H7 (cell line): ENCODE measurements around the gene PAX5. TPM values are rescaled to one million over a fixed set of nuclear protein-coding genes. Genes with fewer than 3 reads are reported as not detected.
A peak's percentile ranks its signal among the peaks of the same experiment; 100 is the strongest.

Experiments
- DNase-seq: peaks from one replicate; pipeline ENCODE4 v3.0.0; 2012
- H3K27me3 ChIP-seq: 2 replicates; pipeline ENCODE4 v1.6.0; 2011; ENCODE audit warnings: mild to moderate bottlenecking, low read length; ENCODE audit not compliant: control insufficient read depth, insufficient read depth
- H3K36me3 ChIP-seq: replicated peaks from 2 replicates; pipeline ENCODE4 v1.5.1; 2011; ENCODE audit warnings: low read length; ENCODE audit not compliant: control insufficient read depth, insufficient read depth
- H3K4me3 ChIP-seq: 2 replicates; pipeline ENCODE4 v1.5.1; 2011; ENCODE audit warnings: low read depth, mild to moderate bottlenecking, control low read depth, low read length, moderate library complexity; ENCODE audit not compliant: insufficient read depth
- total RNA-seq: library from RNA; depleted of rRNA; stranded (reverse); fragments of >200 nt; shearing (Covaris generic); gene quantifications from 2 replicates; pipeline ENCODE4 v1.2.3, GENCODE V29; 2014

The PAX5 gene
- total RNA-seq, 1 experiment from 2014 or later, result 1.7 TPM

DNA sequence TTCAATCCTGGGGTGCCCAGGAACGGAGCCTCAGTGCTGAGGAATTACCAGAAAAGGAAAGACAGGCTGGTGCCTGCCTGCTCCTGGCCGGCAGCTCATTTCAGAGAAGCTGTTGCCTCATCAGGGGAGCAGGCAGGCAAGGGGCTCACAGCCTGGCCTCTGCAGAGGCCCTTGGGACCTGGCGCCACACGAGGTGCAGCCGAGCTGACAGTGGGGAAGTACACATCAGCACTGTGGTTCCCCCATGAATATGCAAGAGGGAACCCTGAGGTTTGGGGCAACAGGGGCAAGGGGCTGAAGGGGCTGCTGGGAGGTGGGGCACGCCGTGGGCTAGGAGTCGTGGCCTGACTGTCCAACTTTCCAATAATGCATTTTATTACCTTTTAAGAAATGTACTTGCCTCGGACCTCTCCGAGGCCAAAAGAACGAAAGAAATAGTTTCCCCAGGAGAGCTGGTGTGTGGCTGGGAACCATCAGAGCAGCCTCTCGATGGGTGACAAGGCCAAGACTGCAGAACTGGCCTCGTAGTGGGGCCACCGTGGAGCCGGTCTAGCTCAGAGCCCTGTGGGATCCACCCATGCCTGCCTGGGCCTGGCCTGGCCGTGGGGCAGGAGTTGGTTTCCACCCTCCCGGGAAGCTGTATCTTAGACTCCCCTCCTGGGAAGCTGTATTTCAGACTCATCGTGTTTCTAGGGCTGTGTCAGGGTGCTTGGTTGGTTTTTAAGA lies 198.6 kb downstream of the PAX5 start:
- no peak for DNase-seq
- Histone ChIP-seq H3K27me3 (no peaks in the 10 kb centered on the region), H3K36me3 (no peaks in the 10 kb centered on the region)

DNA sequence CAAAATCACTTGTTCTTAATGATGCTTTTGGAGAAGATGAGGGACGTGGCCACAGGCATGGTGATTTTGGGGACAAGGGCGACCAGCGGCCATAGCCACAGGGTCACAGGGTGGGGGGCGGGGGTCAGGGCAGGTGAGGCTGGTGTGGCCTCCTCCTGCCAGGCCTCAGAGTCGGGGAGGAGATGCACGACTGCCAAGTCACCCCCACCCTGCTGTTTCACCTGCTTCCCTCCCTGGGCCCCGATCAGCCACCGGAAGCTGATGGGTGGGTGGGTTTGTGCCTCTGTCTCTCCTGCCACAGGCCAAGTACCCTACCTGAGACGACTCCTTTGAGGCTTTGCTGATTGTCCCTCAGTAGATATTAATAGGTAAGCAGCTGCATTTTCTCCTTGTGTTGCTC lies 199.3 kb downstream of the PAX5 start:
- no peaks in the 10 kb centered on the region for H3K36me3 ChIP-seq
- no peaks in the 10 kb centered on the region for H3K27me3 ChIP-seq
- H3K4me3 ChIP-seq, result no peak overlapping the region
- DNase-seq, result no peak

More for the DNA sequence above, 198.6 kb downstream of the PAX5 start:
- H3K4me3 ChIP-seq, result no peak overlapping the region

DNA sequence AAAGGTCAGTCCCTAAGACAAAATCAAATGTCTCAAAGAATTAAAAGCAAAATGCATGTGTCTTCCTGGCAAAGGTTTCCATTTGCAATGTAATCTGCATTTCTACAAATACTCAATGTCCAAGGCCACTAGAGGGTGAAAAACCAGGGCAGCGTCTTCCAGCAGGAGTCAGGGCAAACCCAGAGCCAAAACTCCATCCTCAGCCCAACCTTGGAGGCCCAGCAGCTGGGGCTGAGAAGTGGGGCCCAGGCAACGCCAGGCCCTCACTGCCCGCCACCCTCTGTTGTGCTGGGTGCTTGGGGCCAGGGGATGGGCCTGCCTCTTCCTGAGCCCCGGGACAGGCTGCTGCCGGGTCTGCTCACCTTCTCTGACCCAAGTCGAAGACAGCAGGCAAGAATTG lies 200.1 kb downstream of the PAX5 start:
- Histone ChIP-seq H3K4me3 (no peak overlapping the region), H3K36me3 (no peaks in the 10 kb centered on the region), H3K27me3 (no peaks in the 10 kb centered on the region)
- DNase-seq, result peak; percentile 91

DNA sequence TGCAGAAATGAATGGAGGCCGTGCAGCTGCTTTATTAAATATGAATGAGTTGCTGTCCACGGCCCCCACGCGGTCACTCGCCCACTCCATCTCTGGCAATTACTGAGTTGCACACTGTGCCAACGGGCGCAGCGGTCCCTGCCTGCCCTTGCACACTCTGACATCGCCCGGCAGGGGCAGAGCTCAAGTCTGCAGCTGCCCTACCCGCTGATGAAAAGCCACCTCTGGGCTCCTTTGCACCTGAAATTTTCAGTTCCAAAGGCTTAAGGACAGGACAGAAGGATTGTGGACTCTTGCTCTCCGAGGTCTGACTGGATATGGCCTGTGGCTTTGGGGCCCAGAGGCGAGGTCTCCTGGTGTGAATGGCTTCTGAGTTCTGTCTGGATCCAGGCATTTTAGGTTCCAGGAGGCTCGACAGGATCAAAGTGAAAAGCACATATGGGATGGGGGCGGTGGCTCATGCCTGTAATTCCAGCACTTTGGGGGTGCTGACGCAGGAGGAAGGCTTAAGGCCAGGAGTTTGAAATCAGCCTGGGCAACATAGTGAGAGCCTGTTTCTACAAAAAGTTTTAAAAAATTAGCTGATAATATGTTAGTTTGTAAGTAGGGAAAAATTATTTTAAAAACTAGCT lies 201.8 kb downstream of the PAX5 start:
- Histone ChIP-seq H3K4me3 (no peak overlapping the region), H3K36me3 (no peaks in the 10 kb centered on the region), H3K27me3 (no peaks in the 10 kb centered on the region)
- peak; percentile 37 for DNase-seq

DNA sequence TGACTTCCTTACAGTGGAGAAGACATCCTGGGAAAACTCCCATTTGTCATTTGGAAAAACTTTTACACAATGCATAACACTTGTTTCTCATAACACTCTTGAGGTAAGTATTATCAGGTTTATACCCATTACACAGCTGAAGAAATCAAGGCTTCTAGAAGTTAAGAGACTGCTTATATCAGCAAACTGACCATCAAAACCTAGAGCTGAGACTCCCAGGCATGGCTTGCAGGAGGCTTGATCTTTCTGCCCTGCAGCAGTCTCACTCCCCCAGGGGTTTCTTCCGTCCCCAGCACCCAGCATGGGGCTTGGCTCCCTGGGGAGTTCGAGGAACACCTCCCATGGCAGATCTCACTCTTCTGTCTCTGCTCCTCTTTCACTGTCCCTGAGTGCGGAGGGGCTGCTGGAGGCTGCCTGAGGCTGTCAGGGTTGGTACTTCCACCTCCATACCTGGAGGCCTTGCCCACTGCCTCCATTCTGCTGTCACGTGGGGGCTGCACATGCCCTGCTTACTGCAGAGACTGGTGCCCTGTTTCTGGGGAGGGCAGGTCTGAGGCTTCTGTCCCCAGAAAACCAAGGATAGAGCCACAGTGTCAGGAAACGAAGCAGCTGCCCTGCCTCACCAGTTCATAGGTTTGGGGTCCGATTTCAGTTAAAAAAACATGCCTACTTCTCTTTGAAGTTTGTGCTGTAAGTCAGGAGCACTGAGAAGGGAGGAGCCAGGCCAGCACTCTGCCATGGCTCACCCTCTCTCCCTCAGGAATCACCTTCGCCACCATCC lies 202.5 kb downstream of the PAX5 start:
- no peak overlapping the region for H3K4me3 ChIP-seq
- DNase-seq, result peak; percentile 36

DNA sequence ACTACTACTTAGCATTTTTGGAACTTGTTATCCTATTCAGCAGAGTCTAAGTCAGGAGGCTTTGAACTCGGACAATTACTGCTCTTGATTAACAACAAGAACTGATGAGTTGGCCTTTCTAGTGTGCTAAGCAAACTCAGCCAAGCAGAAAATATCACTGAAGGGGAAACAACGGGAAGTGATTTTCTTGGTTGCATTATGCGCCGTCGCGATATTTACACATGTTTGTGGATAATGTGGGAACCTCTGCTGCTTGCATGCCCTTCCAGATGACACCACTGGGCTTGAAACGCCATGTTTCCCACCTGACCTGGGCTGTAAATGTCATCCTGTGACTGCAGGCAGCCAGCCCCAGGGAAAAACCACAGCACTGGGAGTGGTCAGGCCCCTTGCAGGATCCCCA lies 205.5 kb downstream of the PAX5 start:
- Histone ChIP-seq H3K4me3 (no peak overlapping the region), H3K27me3 (no peaks in the 10 kb centered on the region), H3K36me3 (no peaks in the 10 kb centered on the region)
- DNase-seq, result no peak

More for the DNA sequence above, 202.5 kb downstream of the PAX5 start:
- Histone ChIP-seq H3K27me3 (no peaks in the 10 kb centered on the region), H3K36me3 (no peaks in the 10 kb centered on the region)

DNA sequence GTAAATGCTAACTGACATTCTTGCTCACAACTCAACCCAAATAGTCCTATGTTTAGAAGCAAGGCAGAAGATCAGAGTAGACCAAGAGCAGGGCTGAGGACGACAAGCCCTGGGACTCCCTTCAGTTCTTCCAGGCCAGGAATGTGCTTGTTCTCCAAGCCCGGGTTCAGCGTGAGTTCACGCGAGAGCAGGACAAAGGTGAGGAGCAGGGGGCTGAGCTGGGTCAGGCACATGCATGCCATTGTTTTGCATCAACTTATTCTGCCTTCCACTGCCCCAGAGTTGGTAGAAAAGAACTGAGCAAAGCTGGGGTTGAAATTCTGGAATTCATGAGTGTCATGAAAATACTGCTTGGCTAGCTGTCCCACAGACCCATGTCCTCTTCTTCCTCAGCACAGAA lies 206.5 kb downstream of the PAX5 start:
- DNase-seq, result peak; percentile 71
- Histone ChIP-seq H3K36me3 (no peaks in the 10 kb centered on the region), H3K4me3 (no peak overlapping the region), H3K27me3 (no peaks in the 10 kb centered on the region)

DNA sequence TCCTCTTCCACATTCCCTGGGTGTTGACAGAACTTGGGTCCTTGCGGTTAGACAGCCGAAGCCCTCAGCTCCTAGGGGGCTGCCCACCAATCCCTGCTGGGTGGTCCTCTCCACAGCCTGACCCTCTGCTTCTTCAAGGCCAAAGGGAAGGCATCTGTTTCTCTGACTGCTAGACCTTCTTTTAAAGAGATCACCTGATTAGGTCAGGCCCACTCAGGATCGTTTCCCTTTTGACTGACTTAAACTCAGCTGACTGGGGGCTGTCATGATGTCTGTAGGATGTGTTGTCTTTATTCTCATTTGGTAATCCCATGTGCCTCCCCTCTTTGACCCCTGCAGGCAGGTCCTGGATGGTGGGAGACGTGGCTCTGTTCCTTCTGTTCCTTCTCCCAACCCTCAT lies 207.5 kb downstream of the PAX5 start:
- no peaks in the 10 kb centered on the region for H3K36me3 ChIP-seq
- DNase-seq, result no peak
- no peak overlapping the region for H3K4me3 ChIP-seq
- no peaks in the 10 kb centered on the region for H3K27me3 ChIP-seq

DNA sequence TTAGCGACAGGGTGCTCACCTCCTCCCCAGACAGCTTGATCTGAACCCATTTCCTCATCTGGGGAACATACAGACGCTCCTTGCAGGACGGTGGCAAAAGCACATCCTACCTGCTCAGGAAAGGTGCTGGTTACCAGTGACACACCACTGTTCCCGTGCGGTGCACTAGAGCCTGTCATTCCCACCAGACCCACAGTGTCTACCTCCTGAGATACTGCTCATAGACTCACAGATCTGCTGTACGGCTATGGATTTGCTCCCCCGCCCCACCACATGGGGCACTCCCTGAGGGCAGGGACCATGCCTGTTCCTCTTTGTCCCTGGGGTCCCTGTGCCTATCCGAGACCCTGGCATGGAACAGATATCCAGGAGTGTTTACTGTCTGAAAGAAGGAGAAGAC lies 208.9 kb downstream of the PAX5 start:
- Histone ChIP-seq H3K4me3 (no peak overlapping the region), H3K27me3 (no peaks in the 10 kb centered on the region), H3K36me3 (no peaks in the 10 kb centered on the region)
- no peak for DNase-seq

DNA sequence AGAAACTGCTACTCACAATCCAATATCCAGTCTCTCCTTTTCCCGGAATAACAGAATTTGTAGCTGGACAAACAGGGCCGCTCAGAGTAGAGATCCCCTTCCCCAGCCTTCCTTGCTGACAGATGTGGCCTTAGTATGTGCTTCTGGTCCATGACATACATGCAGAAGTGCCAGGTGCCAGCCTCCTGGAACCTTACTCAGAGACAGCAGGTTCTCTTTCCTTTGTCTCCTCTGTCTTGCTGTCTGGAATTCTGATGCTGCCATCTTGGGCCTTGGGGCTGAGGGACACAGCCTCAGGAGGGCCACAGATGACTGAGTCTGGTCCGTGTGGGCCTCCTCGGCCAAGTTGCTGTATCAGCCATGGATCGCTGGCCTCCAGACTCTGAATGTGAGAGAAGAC lies 210.1 kb downstream of the PAX5 start:
- DNase-seq, result no peak
- Histone ChIP-seq H3K36me3 (no peaks in the 10 kb centered on the region), H3K27me3 (peaks cover 4% of the 10 kb centered on the region), H3K4me3 (no peak overlapping the region)

DNA sequence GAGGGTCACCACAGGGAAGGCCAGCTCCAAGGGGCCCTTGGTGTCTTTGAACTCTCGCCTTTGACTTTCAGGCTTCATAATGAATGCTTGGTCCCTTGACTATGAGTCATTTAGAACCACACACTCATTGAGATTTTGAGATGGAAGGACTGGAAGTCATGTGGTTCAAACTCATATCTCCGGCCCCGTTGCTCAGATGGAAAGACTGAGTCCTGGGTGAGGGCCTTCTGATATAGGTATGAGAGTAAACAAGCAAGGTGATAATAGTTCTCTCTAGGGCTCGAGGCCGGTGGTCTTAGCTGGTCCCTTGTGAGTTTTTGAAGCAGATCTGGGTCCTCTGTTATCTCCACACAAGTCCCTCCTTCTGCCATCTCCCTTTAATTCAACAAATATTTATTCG lies 210.6 kb downstream of the PAX5 start:
- H3K36me3 ChIP-seq, result no peaks in the 10 kb centered on the region
- H3K27me3 ChIP-seq, result peaks cover 6% of the 10 kb centered on the region
- H3K4me3 ChIP-seq, result no peak overlapping the region
- DNase-seq, result no peak

DNA sequence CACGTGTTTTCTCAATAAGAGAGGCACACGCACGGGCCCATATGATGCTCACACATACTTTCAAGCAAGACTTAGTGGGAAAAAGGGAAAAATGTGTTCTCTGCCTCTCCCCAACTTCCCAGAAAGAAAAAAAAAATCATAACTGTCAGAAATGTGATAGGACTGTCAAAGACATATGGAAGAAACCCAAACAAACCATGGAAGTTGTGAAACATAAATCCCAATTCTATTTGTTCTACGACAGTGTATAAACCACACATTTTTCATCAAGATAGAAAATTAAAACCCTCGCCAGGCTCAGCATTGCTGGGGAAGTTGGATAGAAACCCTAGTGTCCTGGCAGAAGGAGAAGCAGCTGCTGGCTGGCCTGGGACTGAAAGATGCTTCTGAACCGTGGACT lies 211.9 kb downstream of the PAX5 start:
- Histone ChIP-seq H3K36me3 (no peaks in the 10 kb centered on the region), H3K27me3 (peaks cover 10% of the 10 kb centered on the region), H3K4me3 (no peak overlapping the region)
- no peak for DNase-seq

DNA sequence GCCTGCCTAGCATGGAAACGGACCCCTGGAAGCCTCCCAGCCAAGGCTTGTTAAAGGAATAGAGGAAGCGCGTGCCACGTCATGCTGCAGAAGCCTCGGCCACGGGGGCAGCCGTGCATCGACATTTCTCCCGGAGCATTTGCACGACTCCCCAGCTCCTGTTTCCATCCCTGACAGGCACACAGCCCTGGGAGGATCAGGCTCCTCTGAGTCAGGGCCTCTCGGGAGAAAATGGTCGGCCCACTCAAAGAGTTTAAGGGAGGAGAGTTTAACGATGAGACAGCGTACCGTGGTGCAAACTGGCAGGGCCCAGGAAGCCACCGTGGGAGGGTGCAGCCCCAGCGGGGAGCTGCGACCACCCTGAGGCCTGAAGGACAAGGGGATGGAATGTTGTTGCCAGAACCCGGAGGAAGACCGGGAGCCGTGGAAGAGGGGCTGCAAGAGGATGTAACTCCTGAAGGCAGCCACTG lies 213.6 kb downstream of the PAX5 start:
- no peaks in the 10 kb centered on the region for H3K36me3 ChIP-seq
- DNase-seq, result peak; percentile 40
- peaks cover 10% of the 10 kb centered on the region for H3K27me3 ChIP-seq
- H3K4me3 ChIP-seq, result no peak overlapping the region

DNA sequence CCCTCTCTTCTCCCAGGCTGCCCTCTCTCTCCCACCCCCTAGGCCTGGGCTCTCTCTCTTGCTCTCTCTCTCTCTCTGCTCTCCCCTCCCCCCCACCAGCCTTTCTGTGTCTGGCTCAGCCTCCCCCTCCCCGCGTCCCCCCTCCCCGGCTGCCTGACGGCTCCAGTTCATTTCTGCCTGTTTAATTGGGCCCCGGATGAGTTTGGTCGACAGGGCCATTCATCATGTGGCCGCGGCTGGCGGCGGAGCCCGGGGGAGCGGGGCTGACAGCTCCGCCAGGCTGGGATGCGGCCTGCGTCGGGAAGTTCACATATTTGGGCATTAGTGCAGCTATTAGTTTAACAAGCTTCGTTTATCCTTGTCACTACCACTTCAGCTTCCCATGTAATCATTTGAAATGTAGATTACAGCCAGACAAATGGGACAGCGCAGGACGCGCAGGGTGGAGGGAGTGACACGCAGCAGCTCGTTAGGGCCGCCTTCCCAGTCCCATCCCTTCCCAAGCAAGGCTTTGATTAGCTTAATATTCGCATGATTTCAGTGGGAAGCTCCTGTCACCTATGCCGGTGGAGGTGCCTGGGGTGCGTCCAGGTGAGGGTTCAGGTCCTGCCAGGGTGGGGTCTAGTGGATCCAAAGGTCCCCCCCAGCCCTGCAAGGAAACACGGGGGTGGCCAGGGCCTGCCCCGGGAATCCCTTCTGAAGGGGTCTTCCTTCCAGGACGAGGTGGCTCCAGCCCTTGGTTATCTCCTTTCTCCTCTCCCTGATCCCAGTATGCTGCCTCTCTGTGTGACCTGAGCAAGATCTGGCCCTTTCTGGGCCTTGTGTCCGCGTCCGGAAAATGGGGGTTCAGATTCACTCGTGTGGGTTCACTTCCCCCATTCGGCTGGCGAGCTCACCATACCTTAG lies 214.8 kb downstream of the PAX5 start:
- DNase-seq, result peak; percentile 84
- H3K4me3 ChIP-seq, result peak overlapping the region; percentile 41; the same call in 1 of the 2 replicates
- peaks cover 10% of the 10 kb centered on the region for H3K27me3 ChIP-seq
- H3K36me3 ChIP-seq, result no peaks in the 10 kb centered on the region
